RWPE1 (cell line): ENCODE measurements around the gene EFNA5.

Source experiments
- CTCF ChIA-PET: fragments of 350-600 bp; sonication (Branson Sonifier 250); formaldehyde crosslinking; extraction: SDS; loops from one replicate; lab custom pipeline; 2021; lab: Yijun Ruan, JAX
- POLR2A ChIA-PET: fragments of 400-600 bp; formaldehyde crosslinking; extraction: SDS; loops from one replicate; lab custom pipeline; 2020; ENCODE audit warnings: antibody characterized with exemption; ENCODE audit not compliant: low non-redundant PET; lab: Yijun Ruan, JAX
- DNase-seq: peaks from one replicate; pipeline ENCODE4 v3.0.0; 2012; ENCODE audit warnings: low spot score
- H3K27ac ChIP-seq: fragments of 450-650 bp; 2 replicates; pipeline ENCODE4 v1.5.1; 2017
- CTCF ChIP-seq: fragments of 450-650 bp; conservative IDR thresholded peaks from 2 replicates; pipeline ENCODE4 v1.5.1; 2017; ENCODE audit warnings: low read depth, mild to moderate bottlenecking

EFNA5 gene

GRCh38 chr5:107451028-107451427 lies 219.7 kb downstream of the EFNA5 start:
- H3K27ac ChIP-seq, result no peak overlapping the region
- no peak for DNase-seq
- POLR2A ChIA-PET, result no interaction called here
- CTCF ChIA-PET, result interaction anchor here (0.5 to 0.7 kb wide), 4 partner anchors 9 to 229 kb away, joined by 3 to 5 read pairs (median 4); no protein-coding TSS in a partner anchor
- TF ChIP-seq CTCF, result no peak

- H3K27ac ChIP-seq, result no peak overlapping the region
- ChIA-PET POLR2A (no interaction called here), CTCF (interaction anchor here (0.6 to 0.7 kb wide), 2 partner anchors 10 to 110 kb away, joined by 3 to 5 read pairs; no protein-coding TSS in a partner anchor)
- no peak for DNase-seq
- no peak for TF ChIP-seq CTCF
Measured at GRCh38 chr5:107450531-107450930, 220.2 kb downstream of the EFNA5 start.

GRCh38 chr5:107449369-107449768 lies 221.4 kb downstream of the EFNA5 start:
- TF ChIP-seq CTCF, result no peak
- no peak for DNase-seq
- ChIA-PET CTCF (interaction anchor here (0.7 kb wide), 1 partner anchor 1189 kb away, joined by 4 read pairs; no protein-coding TSS in a partner anchor), POLR2A (no interaction called here)
- no peak overlapping the region for H3K27ac ChIP-seq

GRCh38 chr5:107447587-107447986 lies 223.2 kb downstream of the EFNA5 start:
- TF ChIP-seq CTCF, result no peak
- POLR2A ChIA-PET, result no interaction called here
- no peak for DNase-seq
- CTCF ChIA-PET, result interaction anchor here (0.7 kb wide), 1 partner anchor 838 kb away, joined by 3 read pairs; no protein-coding TSS in a partner anchor
- H3K27ac ChIP-seq, result no peak overlapping the region

- ChIA-PET POLR2A (no interaction called here), CTCF (no interaction called here)
- no peak overlapping the region for H3K27ac ChIP-seq
- DNase-seq, result no peak
- TF ChIP-seq CTCF, result no peak
Measured at GRCh38 chr5:107446972-107447371, 223.8 kb downstream of the EFNA5 start.

- DNase-seq, result no peak
- no peak overlapping the region for H3K27ac ChIP-seq
- no peak for TF ChIP-seq CTCF
- ChIA-PET POLR2A (no interaction called here), CTCF (no interaction called here)
Measured at GRCh38 chr5:107444300-107444699, 226.4 kb downstream of the EFNA5 start.
